ENCODE data around the gene LRRC18.

DNA sequence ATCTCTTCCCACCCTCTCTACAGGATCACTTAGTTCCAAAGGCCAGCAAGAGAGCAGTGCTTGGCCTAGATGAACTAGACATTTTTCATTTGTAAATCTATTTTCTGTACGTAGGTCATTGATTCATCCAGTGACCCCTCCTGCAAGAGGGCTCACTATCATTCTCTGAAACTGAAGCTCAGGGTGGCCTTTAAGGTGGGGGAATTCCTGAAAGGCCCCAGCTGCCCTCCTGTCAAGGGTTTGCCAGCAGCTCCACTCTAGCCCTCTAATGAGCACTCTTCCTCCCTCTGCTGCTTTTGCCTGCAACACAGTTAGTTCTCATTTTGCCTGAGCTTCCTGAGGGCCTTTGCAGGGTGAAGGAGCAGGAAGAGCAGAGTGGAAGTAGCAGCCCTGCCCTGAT lies 41.2 kb downstream of the LRRC18 start:
- TF ChIP-seq CTCF (IDR thresholded peaks at IDR 0.05) (no peak), POLR2A (IDR thresholded peaks at IDR 0.05) (no peak)

Measured in uterus (tissue), 2 donors.